Suppressor macrophage (primary cell): ENCODE results near the gene PRSS50.
A peak's percentile ranks its signal among the peaks of the same experiment; 100 is the strongest.
"Not testable (repeated sequence)": the region's sequence is repeated elsewhere in the genome, so short reads cannot be mapped to it uniquely, and the experiment has no call there.

Experiments used
- DNase-seq, 4 experiments: peaks; one replicate each; pipeline ENCODE4 v3.0.0-alpha.2; 2020 to 2022

The PRSS50 gene

GRCh38 chr3:46708401-46709156, 9.1 kb downstream of the PRSS50 start:
- DNase-seq = no peak

DNA sequence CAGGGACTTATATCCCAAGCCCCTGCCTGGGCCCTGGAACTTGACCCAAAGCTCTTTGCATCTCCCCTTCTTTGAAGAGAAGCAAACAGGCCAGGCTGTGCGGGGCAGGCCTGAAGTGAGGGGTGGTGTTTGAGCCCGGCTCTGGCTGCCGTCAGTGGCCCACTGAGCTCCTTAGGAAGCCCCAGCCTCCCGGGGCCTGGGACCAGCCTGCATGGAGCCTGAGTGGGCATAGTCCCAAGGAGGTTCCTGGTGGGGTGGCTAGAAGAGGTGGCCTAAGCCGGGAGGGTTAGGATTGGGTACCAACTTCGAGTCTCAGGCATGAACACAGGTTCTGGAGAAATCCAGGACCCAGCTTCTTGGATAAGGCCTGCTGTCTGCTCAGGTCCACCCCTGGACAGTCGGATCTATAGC, 10.1 kb downstream of the PRSS50 start:
- DNase-seq = no peak

- no peak for DNase-seq
Observed at GRCh38 chr3:46706771-46707582, 10.7 kb downstream of the PRSS50 start.

DNA sequence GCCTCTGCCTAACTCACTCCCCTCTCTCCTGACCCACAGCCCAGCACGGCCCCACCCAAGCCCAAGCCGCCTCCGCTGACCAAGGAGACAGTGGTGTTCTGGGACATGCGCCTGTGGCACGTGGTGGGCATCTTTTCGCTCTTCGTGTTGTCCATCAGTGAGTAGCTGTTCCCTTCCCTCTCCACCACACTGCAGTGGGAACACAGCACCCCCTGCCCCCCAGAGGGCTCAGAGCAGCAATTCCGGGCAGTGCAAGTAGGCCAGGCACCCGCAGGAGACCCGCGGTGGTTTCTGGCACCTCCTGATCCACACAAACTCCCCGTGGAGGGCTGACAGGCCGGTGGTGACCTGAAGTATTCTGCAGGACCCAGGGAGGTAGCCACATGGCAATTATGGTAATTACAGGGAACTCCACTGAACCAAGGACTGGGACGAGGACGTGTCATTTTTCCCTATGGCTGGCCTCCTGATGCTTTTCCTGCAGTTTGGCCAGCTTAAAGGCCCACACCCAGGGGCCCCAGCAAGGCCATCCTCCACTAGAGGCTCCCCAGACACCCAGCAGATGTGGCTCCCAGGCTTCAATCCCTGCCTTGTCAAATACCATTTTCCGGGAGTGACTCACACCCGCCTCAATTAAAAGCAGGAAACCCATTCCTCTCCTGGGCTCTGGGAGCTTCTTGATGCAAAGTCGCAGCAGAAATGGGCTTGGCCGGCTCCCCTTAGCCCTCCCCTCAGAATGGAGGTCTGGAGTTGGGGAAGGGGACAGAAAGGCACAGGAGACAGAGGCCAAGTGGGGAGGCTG, 11.7 kb downstream of the PRSS50 start:
- DNase-seq = no peak

DNA sequence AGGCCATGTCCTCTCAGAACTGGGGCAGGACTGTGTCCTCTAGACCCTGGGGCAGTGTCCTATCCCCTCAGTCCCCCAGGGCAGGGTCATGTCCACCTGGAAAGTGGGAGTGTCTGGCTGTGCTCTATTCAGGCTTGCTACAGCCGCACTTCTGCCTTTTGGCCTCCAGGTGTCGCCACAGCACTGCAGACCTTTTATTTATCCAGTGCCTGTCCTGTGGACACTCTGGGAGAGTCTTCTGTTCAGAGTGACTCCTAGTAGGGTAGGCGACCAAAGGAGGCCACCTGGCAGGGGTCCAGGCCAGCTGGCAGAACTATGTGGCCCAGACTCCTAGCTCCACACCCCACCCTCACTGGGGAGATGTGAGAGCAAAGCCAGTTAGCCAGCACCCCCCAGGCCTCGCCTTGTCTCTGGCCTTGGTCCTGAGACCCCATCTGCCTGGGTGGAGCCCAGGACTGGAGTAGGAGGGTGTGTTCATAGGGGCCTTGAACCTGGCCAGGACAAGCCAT, 12.6 kb downstream of the PRSS50 start:
- peak; percentile 79 to 84 (median 83) for DNase-seq

GRCh38 chr3:46704346-46704745, 13.3 kb downstream of the PRSS50 start:
- DNase-seq = not testable (repeated sequence)

GRCh38 chr3:46703013-46703520, 14.6 kb downstream of the PRSS50 start:
- no peak for DNase-seq

- no peak for DNase-seq
Observed at GRCh38 chr3:46702246-46703012, 15.2 kb downstream of the PRSS50 start.

- DNase-seq = no peak
Observed at GRCh38 chr3:46701181-46701939, 16.3 kb downstream of the PRSS50 start, which contains the start of gene TMIE. Gene TMIE (plus strand): TSS chr3:46701392. CDS start chr3:46701488, 96 bp downstream.

GRCh38 chr3:46700772-46701171, 16.9 kb downstream of the PRSS50 start:
- DNase-seq = no peak

DNA sequence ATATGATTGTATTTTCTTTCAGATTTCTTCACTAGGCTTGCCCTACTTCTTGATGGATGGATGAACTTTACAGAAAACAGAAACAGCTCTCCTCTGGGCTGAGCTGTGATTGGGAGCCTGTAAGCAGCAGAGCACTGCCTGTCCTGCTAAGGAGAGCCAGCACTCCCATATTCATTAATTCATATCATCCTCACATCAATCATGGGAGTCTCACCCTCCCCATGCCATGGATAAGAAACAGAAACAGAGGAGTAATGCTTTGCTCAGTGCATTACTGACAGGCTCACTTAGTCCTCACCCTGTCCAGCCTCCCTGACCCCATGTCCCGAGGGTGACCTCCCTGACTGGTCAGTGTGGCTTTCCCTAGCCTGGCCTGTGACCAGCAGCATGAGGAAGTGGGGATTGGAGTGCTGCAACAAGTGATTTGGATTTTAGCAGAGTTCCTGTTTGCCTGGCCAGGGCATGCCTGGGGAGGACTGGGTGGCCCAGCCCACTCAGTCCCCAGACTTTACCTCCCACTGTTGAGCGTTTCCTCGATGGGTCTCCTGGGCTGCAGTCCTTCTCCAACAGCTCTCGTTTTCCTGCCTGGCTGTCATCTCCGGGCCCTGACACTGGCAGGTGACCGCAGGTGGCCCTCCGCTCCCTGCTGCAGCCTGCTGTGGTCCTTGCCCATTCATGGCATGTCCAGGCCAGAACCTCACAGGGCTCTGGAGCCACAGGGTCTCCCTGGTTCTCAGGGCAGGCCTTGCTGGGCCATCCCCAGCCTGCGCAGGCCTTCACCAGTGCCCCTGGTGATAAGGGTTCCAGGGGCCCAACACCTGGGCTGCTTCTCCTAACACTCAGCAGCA, 17.8 kb downstream of the PRSS50 start:
- DNase-seq = peak; percentile 89 to 96 (median 94)

DNA sequence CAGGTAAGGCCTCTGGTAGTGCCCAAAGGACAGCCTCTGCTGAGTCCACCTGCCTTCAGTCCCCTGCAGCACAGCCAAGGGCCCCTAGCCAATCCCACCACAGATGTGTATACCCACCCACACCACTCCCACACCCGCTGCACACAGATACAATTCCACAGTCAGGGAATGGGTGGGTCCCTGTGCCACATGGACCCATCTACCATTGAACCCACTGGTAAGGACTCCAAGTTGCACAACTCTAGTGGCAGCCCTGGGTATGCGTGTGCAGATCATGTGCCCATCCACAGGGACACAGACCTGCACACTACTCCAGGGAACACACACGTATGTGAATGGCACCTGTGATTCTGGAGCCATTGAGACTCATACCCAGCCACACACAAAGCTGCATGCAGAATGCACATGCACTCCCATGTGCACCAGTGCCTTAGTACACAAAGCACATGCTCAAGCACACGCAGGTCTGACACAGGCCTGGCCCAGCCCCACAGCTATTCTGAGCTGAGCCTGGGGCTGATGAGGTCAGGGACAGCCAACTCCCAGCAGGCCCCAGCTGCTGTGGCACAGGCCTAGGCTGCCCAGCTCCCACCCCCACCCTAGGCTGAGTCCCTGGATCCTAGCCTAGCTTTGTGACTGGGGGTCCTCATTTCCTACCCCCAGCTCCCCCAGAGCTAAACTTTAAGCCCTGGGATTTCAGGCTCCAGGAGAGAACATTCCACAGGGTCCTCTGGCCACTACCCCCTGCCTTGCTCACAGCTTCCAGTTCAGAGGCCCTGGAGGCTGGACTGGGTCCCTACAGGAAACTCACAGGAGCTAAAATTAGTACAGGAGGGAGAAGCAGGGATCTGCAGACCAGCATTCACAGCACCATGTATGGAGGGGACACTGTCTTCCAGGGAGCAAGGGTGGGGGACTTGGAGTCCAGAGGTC, 21.4 kb downstream of the PRSS50 start:
- peak; percentile 48 to 72 (median 66) for DNase-seq

GRCh38 chr3:46695177-46695961, 22.3 kb downstream of the PRSS50 start:
- DNase-seq = peak; percentile 92 to 98 (median 96)

GRCh38 chr3:46694520-46694919, 23.1 kb downstream of the PRSS50 start:
- no peak for DNase-seq

DNA sequence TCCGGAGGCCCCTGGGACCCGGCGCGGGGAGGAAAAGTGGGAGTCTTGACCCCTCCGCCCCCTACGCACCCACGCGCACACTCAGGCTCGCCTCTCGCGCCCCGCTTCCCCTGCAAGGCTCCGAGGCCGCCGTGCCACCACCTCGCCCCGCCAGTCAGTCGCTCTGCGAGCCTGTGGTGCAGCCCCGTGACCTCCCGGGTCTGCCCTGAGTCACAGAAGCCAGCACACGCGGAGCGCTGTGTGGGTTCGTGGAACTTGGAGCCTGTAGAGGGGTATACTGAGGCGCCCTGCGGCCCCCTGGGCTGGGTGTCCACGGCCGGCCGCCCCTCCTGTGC, 23.8 kb downstream of the PRSS50 start:
- DNase-seq = peak; percentile 74 to 89 (median 85)

DNA sequence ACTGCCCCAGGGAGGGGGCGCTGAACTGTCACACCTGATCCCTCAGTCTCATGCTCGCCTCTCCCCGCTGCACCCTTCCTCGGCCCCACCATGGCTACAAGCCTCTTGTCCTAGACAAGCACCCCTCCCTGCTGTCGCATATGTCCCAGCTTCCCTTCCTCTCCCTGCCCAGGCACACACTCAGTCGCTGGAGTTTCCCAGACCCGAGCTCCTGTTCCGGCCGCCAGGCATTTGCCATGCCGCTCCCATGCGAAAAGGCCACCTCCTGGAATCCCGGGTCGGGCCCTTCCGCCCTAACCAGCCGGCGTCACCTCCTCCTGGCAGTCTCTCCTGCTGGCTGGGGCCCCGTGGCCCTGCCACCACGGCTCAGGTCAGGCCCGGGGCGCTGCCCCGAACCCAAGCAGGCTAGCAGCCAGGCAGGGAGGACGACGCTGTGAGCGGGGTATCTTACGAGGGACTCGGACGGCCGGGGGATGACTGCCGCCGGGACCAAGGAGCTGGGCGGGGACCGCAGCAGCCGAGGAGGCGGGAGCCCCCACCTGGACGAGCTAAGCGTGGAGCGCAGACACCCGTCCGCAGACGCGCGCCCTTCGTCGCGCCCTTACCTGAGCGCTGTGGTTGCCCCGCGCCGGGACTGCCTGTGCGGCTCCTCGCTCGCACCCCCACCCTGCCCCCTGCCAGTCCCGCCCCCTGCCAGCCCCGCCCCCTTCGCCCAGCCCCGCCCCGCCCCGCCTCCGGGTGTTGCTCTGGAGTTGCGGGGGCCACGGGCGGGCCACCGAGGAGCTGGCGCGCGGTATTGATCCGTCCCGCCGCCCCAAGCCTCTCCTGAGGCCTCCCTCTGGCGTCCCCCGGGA, 24.4 kb downstream of the PRSS50 start, which contains the start of gene ALS2CL:
Gene ALS2CL (minus strand): TSS at position 642 of the 854 bp plus-strand sequence. CDS start 4,239 bp downstream, outside the sequence.
- peak; percentile 25 to 64 (median 49) for DNase-seq

DNA sequence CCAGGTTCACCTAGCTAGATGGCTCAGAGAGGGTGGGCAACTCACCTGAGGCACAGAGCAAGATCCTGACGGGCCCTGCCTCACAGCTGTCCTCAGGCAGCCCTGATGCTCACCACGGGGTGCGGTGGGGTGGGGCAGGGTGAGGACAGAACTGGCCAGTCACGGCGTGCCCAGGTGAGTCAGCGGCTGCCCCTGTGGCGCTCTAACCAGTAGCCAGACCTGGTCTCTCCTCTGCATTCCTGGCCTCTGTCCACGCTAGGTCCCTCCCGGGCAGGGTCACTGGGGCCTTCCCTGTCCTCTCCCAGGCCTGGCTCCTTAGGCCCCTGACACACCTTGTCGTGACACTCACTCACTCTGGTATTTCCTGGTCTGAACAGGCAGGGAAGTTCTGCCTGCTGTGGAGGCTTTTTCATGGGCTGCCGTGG, 25.1 kb downstream of the PRSS50 start:
- no peak for DNase-seq
